Fibroblast of skin of left biceps (primary cell): ENCODE measurements around the gene ITSN2.
"Not testable (repeated sequence)": the region's sequence is repeated elsewhere in the genome, so short reads cannot be mapped to it uniquely, and the experiment has no call there.

Experiments
- DNase-seq, 2 experiments: peaks; one replicate each; pipeline ENCODE4 v3.0.0-alpha.2; 2013; ENCODE audit warnings: low read depth in 2 of 2

The ITSN2 gene

GRCh38 chr2:24363301-24363700 lies 3.0 kb upstream of the ITSN2 start:
- no peak for DNase-seq

- no peak for DNase-seq
Observed at GRCh38 chr2:24362253-24362652, 1.9 kb upstream of the ITSN2 start.

GRCh38 chr2:24360963-24361330 lies 611 bp upstream of the ITSN2 start:
- DNase-seq, result no peak

GRCh38 chr2:24359129-24360049 lies 947 bp downstream of the ITSN2 start:
- no peak for DNase-seq

GRCh38 chr2:24357767-24358166 lies 2.6 kb downstream of the ITSN2 start:
- DNase-seq, result not testable (repeated sequence)

GRCh38 chr2:24357115-24357514 lies 3.2 kb downstream of the ITSN2 start:
- DNase-seq, result not testable (repeated sequence)

- DNase-seq, result no peak
Observed at GRCh38 chr2:24354957-24355356, 5.4 kb downstream of the ITSN2 start.

GRCh38 chr2:24354395-24354794 lies 5.9 kb downstream of the ITSN2 start:
- DNase-seq, result no peak

GRCh38 chr2:24353973-24354372 lies 6.4 kb downstream of the ITSN2 start:
- DNase-seq, result no peak

- DNase-seq, result no peak
Observed at GRCh38 chr2:24353364-24353763, 7.0 kb downstream of the ITSN2 start.

- DNase-seq, result peak in 1 of 2 experiments; percentile 12
Observed at GRCh38 chr2:24352664-24353063, 7.7 kb downstream of the ITSN2 start.

GRCh38 chr2:24351981-24352380 lies 8.4 kb downstream of the ITSN2 start:
- no peak for DNase-seq

GRCh38 chr2:24351627-24351938 lies 8.8 kb downstream of the ITSN2 start:
- no peak for DNase-seq

- no peak for DNase-seq
Observed at GRCh38 chr2:24350826-24351626, 9.3 kb downstream of the ITSN2 start.

- DNase-seq, result no peak
Observed at GRCh38 chr2:24349097-24349496, 11.2 kb downstream of the ITSN2 start.

GRCh38 chr2:24345937-24346336 lies 14.4 kb downstream of the ITSN2 start:
- DNase-seq, result no peak

GRCh38 chr2:24343225-24343882 lies 17.0 kb downstream of the ITSN2 start:
- DNase-seq, result no peak

- DNase-seq, result no peak
Observed at GRCh38 chr2:24342110-24342910, 18.0 kb downstream of the ITSN2 start.

- DNase-seq, result no peak
Observed at GRCh38 chr2:24339856-24340262, 20.5 kb downstream of the ITSN2 start.

GRCh38 chr2:24339098-24339497 lies 21.2 kb downstream of the ITSN2 start:
- not testable (repeated sequence) for DNase-seq

- no peak for DNase-seq
Observed at GRCh38 chr2:24337890-24338289, 22.4 kb downstream of the ITSN2 start.

GRCh38 chr2:24336811-24337210 lies 23.5 kb downstream of the ITSN2 start:
- DNase-seq, result no peak
